Neural crest cell (in vitro differentiated cells): ENCODE data around the gene TECPR1. TPM values are rescaled to one million over a fixed set of nuclear protein-coding genes. Genes with fewer than 3 reads are reported as not detected.

Source experiments
- DNase-seq: peaks from one replicate; pipeline ENCODE4 v3.0.0; 2021; ENCODE audit warnings: low read depth, mixed read lengths, low spot score
- H3K27ac Mint-ChIP-seq: one replicate; pipeline ENCODE4 v1.8.0; 2021; ENCODE audit warnings: mild to moderate bottlenecking, mixed read lengths; ENCODE audit not compliant: unreplicated experiment
- H3K27me3 Mint-ChIP-seq: 2 replicates; pipeline ENCODE4 v1.8.0; 2021; ENCODE audit warnings: low read depth, mild to moderate bottlenecking, mixed read lengths
- H3K36me3 Mint-ChIP-seq: 2 replicates; pipeline ENCODE4 v1.8.0; 2021; ENCODE audit warnings: low read depth, mild to moderate bottlenecking, mixed read lengths
- H3K4me1 Mint-ChIP-seq: 2 replicates; pipeline ENCODE4 v1.8.0; 2021; ENCODE audit warnings: mixed read lengths
- H3K4me3 Mint-ChIP-seq: one replicate; pipeline ENCODE4 v1.8.0; 2021; ENCODE audit warnings: mild to moderate bottlenecking, mixed read lengths
- H3K9me3 Mint-ChIP-seq: 2 replicates; pipeline ENCODE4 v1.8.0; 2021; ENCODE audit warnings: mixed read lengths
- CTCF ChIP-seq: fragments of 200-600 bp; sonication (generic); conservative IDR thresholded peaks from 2 replicates; pipeline ENCODE4 v1.5.0; 2021; ENCODE audit warnings: antibody characterized with exemption, mild to moderate bottlenecking
- total RNA-seq: library from RNA; stranded (reverse); gene quantifications from 2 replicates; pipeline ENCODE4 v1.2.1, GENCODE V29; 2021

TECPR1 gene
- total RNA-seq, 1 donor from 2014 or later, result 35.2 TPM

GRCh38 chr7:98206451-98207330, 45.3 kb downstream of the TECPR1 start:
- DNase-seq, result no peak
- H3K27me3 Mint-ChIP-seq, result peaks cover 8% of the 10 kb centered on the region

GRCh38 chr7:98205162-98205845, 46.7 kb downstream of the TECPR1 start:
- H3K36me3 Mint-ChIP-seq, result peaks cover 11% of the 10 kb centered on the region

More at GRCh38 chr7:98206451-98207330, 45.3 kb downstream of the TECPR1 start:
- H3K27ac Mint-ChIP-seq, result no peak overlapping the region
- no peak overlapping the region for H3K4me3 Mint-ChIP-seq
- no peaks in the 10 kb centered on the region for H3K9me3 Mint-ChIP-seq
- peaks cover 11% of the 10 kb centered on the region for H3K36me3 Mint-ChIP-seq
- TF ChIP-seq CTCF, result no peak
- H3K4me1 Mint-ChIP-seq, result peaks cover under 1% of the 10 kb centered on the region

DNA sequence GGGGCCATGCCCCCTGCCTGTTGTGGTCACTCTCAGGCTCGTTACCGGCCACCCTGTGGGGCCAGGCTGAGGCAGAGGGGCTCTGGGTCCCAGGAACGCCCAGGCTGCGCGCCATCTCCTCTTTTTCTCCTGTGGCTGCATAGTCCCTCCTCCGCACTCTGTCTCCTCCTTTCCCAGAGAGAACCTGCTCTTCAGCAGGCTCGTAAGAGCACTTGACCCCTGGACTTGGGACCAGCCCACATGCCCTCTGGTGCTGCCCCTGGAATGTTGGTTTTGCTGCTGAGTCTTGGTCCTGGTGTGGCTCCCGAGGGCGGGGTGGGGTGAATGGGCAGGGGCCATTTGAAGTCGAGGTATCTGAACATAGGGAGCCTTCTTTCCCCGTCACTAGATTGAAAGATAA, 47.4 kb downstream of the TECPR1 start:
- H3K27ac Mint-ChIP-seq, result peak overlapping the region; percentile 62
- peaks cover 13% of the 10 kb centered on the region for H3K36me3 Mint-ChIP-seq
- TF ChIP-seq CTCF, result no peak
- DNase-seq, result no peak
- H3K4me3 Mint-ChIP-seq, result no peak overlapping the region
- H3K9me3 Mint-ChIP-seq, result no peaks in the 10 kb centered on the region
- H3K27me3 Mint-ChIP-seq, result peaks cover 2% of the 10 kb centered on the region
- H3K4me1 Mint-ChIP-seq, result no peaks in the 10 kb centered on the region

More at GRCh38 chr7:98205162-98205845, 46.7 kb downstream of the TECPR1 start:
- Mint-ChIP-seq H3K9me3 (no peaks in the 10 kb centered on the region), H3K27me3 (peaks cover 6% of the 10 kb centered on the region), H3K4me1 (no peaks in the 10 kb centered on the region), H3K4me3 (no peak overlapping the region), H3K27ac (peak overlapping the region; percentile 96)
- TF ChIP-seq CTCF, result no peak
- no peak for DNase-seq

DNA sequence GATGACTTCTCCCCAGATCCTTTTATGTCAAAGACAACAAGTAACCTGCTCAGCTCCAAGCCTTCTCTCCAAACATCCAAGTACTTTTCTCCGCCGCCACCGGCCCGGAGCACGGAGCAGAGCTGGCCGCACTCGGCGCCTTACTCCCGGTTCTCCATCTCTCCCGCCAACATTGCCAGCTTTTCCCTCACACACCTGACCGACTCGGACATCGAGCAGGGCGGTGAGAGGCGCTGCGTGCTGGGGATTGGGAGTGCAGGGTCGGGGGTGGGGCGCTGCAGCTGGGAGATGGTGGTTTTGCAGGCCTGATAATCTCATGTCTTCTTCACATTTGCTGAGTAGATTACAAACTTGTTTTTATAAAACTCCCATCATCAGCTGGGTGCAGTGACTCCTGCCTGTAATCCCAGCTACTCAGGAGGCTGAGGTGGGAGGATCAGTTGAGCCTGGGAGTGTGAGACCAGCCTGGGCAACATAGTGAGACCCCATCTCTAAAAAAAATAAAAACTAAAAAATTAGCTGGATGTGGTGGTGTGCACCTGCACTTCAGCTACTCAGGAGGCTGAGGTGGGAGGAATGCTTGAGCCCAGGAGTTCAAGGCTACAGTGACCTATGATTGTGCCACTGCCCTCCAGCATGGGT, 47.9 kb downstream of the TECPR1 start:
- TF ChIP-seq CTCF, result no peak
- Mint-ChIP-seq H3K4me1 (no peaks in the 10 kb centered on the region), H3K36me3 (peaks cover 17% of the 10 kb centered on the region), H3K4me3 (no peak overlapping the region), H3K9me3 (peaks cover under 1% of the 10 kb centered on the region), H3K27ac (no peak overlapping the region), H3K27me3 (no peaks in the 10 kb centered on the region)
- DNase-seq, result no peak

DNA sequence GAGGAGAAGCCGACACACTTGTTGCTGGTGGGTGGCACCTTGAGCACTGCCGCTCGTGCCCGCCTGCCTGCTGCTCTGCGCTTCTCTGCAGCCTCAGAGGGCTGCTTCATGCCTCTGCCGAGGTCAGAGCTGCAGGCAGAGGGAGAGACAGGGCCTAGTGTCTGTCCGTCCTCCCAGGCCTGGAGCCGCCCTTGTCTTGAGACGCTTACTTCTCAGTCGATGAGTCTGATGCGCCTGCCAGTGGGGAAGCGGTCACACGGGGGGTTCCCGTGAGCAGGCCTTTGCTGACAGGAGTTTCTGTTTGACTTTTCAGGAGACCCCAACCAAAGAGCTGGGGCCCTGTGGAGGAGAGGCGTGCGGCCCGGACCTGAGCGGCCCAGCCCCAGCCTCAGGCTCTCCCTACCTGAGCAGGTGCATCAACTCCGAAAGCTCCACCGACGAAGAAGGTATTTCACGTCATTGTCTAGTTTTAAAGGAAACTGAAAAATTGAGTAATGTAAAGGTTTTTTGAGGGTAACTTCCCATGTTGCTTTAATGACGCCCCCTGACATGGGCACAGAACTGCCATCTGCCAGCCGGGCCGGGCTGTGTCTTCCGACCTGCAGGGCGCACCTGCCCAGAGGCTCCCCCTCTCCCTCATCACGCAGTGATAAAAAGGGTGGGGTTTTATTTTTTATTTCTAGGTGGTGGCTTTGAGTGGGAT, 48.6 kb downstream of the TECPR1 start:
- TF ChIP-seq CTCF, result no peak
- Mint-ChIP-seq H3K27ac (no peak overlapping the region), H3K27me3 (no peaks in the 10 kb centered on the region), H3K4me3 (no peak overlapping the region), H3K4me1 (no peaks in the 10 kb centered on the region), H3K9me3 (peaks cover 3% of the 10 kb centered on the region), H3K36me3 (peaks cover 19% of the 10 kb centered on the region)
- DNase-seq, result no peak
